GM21528 (cell line): ENCODE measurements around the gene TECTB.

Experiments
- ATAC-seq: cut with Tn5 transposase; IDR thresholded peaks from one replicate; pipeline ENCODE4 v1.9.1; 2021; ENCODE audit warnings: mild to moderate bottlenecking, moderate library complexity; ENCODE audit not compliant: unreplicated experiment, low FRiP score

The TECTB gene

DNA sequence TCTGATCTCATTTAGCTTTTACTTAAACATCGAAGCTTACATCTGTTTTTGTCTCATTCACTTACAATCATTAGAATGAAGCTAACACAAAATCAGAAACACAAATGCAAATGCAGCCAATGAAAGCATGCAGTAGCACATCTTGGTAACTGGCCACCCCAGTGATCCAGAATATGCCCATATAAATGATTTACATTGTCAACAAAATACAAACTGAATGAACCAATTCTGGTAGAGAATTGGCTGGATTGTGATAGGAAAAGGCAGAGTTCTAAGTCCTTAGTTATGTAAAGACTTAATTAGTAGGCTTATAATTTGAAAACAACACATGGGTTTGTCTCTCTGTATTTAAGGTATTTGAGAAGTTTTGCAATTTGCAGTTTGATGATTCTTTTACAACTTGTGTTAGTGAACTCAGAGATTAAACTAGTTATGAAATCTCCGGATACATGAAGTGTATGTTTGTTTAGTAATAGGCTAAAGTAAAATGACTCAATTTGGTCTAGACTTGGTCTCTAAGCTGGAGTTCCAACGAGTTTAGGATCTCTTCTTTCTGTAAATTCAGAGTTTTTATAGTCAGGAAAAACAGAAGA is 21.2 kb downstream of the TECTB start:
- no peak for ATAC-seq

- ATAC-seq: peak; percentile 72
Measured at GRCh38 chr10:112307358-112308124, 24.3 kb downstream of the TECTB start.

DNA sequence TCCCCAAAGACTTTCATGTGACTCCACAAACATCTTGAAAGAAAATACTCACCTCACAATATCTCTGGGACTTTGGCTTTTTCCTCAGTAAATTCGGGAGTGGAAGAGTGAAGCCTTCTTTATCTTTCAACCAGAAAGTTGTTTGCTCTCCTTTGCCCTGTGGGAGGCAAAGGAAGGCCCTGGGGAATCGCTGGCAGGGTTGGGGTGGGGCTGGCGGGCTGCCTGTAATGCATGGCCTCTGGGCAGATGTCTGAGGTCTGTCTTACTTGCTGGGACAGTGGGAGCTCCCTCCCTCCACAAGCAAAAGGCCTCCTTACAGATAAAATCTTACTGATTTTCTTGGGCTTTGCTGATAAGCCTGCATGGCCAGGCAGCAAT is 24.9 kb downstream of the TECTB start:
- no peak for ATAC-seq

GRCh38 chr10:112311481-112311880 is 28.3 kb downstream of the TECTB start:
- ATAC-seq: no peak

DNA sequence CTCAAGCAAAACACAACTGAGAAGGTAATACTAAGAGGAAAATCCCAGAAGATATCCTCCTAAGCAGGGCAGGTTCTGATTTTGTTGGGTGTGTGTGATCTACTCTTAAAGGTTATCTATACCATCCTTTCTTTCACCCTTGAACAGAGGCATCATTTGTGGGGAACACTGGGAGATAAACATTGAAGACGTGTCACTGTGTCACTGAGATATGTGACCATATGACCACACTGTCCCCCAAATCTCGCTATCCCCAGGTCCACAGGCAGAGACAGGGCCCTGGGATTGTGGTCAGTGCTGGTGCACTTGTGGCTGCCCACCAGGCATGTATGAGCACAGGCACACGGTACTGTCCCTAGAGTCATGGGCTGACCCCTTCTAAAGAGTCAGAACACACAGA is 30.0 kb downstream of the TECTB start:
- no peak for ATAC-seq

- ATAC-seq: no peak
Measured at GRCh38 chr10:112313911-112314310, 30.7 kb downstream of the TECTB start.

DNA sequence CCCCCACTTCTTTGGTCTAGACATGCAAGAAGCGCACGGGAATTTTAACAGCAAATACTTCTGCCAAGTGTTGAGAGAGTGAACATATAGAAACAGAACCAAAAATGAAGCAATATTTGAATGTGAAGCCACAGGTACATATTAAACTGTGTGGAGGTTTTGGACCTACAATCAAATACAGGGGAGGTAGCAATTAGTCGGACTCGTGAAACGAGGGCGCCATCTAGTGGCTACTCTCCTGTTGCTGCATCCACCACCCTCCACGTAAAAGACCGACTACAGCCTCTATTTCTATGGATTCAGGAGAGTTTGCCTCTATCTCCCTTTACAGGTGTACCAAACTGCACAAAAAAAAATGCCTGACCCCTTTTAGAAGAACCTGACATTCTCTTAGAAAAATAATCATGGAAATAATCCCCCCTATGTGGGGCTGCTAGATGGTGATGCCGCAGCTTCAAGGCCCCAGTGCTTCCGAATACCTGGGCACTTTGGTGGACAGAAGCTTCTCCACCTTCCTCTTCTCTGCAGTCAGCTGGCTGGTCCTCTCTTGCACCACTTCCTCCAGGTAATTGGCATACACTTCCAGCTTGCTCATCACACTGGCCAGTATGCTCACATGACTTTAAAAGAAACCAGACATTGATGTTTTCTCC is 31.7 kb downstream of the TECTB start:
- no peak for ATAC-seq

DNA sequence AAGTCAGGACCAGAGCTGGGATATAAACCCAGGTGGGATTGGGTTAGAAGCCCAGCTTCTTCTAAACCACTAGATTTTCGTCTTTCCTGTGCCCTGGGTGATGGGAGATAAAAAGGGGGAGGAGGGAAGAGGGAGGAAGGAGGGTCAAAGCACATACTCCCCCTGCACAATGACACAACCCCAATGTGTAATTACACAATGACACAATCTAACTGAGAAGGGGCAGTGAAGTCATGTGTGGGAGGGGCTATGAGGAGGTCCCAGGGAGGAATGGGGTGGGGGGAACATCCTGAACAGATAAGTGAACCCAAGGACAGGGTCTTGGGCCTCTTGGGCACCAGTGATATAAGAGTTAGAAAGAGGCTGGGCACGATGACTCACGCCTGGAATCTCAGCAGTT is 44.5 kb downstream of the TECTB start:
- ATAC-seq: no peak

DNA sequence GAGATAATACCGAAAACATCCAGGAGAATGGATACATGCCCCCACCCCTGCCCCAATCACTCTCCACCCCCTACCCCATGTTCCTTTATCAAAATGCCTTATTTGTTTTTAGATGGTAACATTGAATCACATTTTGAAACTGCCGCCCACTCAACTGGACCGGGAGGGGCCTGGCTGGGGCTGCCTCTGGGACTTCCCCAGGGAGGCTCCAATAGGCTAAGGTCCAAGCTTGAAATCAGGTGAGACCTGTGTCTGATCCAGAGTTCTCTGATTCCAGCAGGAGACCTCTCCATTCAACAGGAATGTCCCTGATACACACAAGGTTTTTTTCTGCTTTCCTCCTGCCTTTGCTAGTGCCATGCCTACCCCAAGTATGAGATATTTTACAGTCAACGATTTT is 47.0 kb downstream of the TECTB start:
- no peak for ATAC-seq

- no peak for ATAC-seq
Measured at GRCh38 chr10:112330607-112331160, 47.5 kb downstream of the TECTB start.

DNA sequence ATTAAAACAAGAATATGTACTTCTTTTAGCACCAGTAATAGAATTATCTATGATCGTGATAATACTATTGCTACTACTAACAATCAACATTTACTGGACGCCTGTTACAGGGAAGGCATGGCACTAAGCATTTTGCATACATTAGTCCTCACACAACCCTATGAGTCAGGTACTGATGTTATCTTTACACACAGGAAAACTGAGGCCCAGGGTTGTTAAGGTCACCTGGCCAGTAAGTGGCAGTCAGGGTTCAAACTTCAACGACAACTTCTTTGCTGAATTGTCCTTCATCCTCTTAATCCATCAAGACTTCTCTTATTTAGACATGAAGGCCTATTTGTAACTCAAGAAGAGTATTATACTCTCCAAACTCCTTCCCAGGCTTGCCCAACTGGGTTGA is 48.8 kb downstream of the TECTB start:
- no peak for ATAC-seq

DNA sequence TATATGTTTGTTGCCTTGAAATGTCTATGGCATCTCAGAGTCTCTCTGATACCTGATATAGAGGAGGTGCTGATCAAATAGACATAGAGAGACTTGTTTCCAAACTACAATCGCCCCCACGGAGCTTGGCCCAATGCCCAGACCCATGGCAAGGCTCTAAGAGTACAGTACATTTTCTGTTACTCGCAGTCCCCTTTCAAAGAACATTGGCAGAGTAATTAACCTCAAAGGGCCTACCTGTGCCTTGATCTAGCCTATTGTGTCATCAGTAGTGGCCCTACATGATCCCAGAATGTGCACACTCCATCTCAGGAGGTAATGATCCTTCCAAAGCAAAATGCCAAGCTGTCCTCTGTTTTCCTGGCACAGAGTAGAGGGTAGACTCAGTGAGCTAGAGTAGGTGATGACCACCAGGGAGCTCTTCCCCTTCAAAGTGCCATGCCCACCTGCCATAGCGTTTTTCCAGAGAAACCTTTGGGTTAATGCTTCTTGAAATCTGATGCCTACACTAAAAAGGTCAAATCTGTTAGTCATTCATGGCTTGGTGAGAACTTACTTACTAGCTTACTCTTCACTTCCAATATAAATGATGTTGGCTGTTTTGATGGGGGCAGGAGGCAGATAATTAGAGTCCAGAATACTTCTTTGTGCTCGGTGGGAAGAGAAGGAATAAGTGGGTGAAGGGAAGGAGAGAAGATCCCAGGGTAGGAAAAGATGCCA is 49.5 kb downstream of the TECTB start:
- no peak for ATAC-seq

DNA sequence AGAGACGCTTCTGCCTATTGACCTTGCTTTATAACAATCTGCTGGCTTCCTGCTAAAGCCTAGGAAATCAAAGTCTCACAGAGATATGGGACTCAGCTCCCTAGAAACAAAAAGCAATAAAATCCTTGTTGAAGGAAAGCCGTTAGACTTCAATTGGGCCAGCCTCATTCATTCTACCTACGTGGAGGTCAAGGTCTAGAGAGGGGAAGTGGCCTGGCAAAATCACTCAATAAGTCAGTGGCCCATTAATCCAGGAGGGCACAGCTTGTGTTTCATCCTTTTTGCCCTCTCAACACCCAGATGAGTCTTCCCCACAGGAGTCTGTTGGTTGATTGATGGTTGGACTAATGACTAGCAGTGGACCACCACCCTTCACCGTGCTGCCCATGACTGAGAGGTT is 50.3 kb downstream of the TECTB start:
- no peak for ATAC-seq

GRCh38 chr10:112335111-112335867 is 52.1 kb downstream of the TECTB start:
- no peak for ATAC-seq

DNA sequence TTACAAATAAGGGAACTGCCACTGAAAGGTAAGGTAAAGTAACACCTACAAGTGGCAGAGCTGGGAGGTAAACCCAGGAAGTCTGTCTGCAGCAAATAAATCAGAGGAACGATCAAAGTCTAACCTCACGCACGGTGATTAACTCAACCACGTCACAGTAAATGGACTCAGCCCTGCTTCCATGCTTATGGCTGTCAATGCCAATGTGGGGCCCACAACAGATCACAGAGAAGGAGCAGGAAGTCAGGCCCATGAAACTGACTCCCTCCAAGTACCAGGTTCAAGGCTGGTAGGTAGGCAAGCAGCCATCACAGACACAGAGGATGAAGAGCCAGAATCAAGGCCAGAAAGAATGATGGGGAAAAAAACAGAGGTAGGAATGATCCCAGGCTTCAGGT is 52.7 kb downstream of the TECTB start:
- ATAC-seq: no peak

- ATAC-seq: no peak
Measured at GRCh38 chr10:112336556-112337201, 53.5 kb downstream of the TECTB start.

- ATAC-seq: no peak
Measured at GRCh38 chr10:112338957-112339356, 55.8 kb downstream of the TECTB start.

DNA sequence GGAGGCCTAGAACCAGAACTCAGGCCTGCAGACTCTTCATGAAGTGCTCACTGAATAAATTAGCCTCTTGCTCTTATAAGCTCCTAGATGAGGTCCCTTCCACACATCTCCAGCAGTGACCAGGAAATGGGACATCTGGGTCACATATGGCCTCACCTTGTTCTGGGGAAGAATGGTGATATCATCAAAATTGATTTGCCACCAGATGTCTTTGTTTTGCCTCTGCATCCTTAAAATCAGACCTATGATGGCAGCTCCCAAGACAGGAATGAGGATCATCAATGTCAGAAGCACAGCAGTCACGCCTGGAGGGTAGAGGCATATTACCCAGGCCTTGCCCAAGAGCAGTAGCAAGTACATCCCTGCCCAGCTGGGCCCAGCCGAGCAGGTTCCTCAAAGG is 57.4 kb downstream of the TECTB start:
- ATAC-seq: no peak

GRCh38 chr10:112343056-112343806 is 60.0 kb downstream of the TECTB start:
- no peak for ATAC-seq
